ENCODE results near the gene ALG5.

GRCh38 chr13:36919171-36919832 lies 79.8 kb downstream of the ALG5 start:
- TF ChIP-seq EZH2phosphoT487 (IDR thresholded peaks at IDR 0.05; ENCODE audit: borderline replicate concordance) (no peak), CTCF (IDR thresholded peaks at IDR 0.05 in 2 of 3, conservative IDR thresholded peaks at IDR 0.05 in 1 of 3; ENCODE audit: borderline replicate concordance in 1 of 3, insufficient read depth in 1 of 3, low read depth in 2 of 3, low read length in 2 of 3) (no peak)
